K562 (cell line): ENCODE data around the gene ANAPC5. TPM values are rescaled to one million over a fixed set of nuclear protein-coding genes. Genes with fewer than 3 reads are reported as not detected.
A peak's percentile ranks its signal among the peaks of the same experiment; 100 is the strongest.

ENCODE experiments used
- CAMTA2 ChIP-seq: fragments of 250-450 bp; sonication (Bioruptor Pico); conservative IDR thresholded peaks from 2 replicates; pipeline ENCODE4 v1.5.1; 2022
- CCAR2 ChIP-seq: fragments of 200-400 bp; formaldehyde crosslinking; IDR thresholded peaks from 2 replicates; pipeline ENCODE4 v1.6.1; 2017; ENCODE audit warnings: mild to moderate bottlenecking, low read depth, low read length
- CXXC5 ChIP-seq: fragments of 250-450 bp; sonication (Bioruptor Pico); IDR thresholded peaks from 2 replicates; pipeline ENCODE4 v1.8.0; 2022; ENCODE audit warnings: inconsistent platforms, mild to moderate bottlenecking, moderate library complexity
- DACH1 ChIP-seq: fragments of 450-650 bp; IDR thresholded peaks from 2 replicates; pipeline ENCODE4 v1.6.1; 2018; ENCODE audit not compliant: partially characterized antibody
- ERF ChIP-seq: fragments of 450-650 bp; formaldehyde crosslinking; IDR thresholded peaks from 2 replicates; pipeline ENCODE4 v1.4.0; 2020; ENCODE audit warnings: mild to moderate bottlenecking, mixed read lengths
- FOXM1 ChIP-seq, 2 experiments: fragments of 450-650 bp in 1 of 2; sonication (generic) in 1 of 2; formaldehyde crosslinking in 1 of 2; IDR thresholded peaks; 2 replicates each; pipeline versions ENCODE4 v1.6.1 to v1.9.0; 2017 to 2022; ENCODE audit warnings: low read depth in 2 of 2, mild to moderate bottlenecking in 2 of 2, missing genetic modification reagents in 1 of 2, moderate library complexity in 1 of 2
- GMEB1 ChIP-seq: fragments of 250-450 bp; sonication (Bioruptor Pico); IDR thresholded peaks from 2 replicates; pipeline ENCODE4 v1.4.0; 2020; ENCODE audit warnings: mild to moderate bottlenecking
- HDAC8 ChIP-seq: fragments of 450-650 bp; IDR thresholded peaks from 2 replicates; pipeline ENCODE4 v1.6.1; 2016; ENCODE audit warnings: mild to moderate bottlenecking, missing genetic modification characterization, moderate library complexity, missing compliant biosample characterization
- NCOA6 ChIP-seq: fragments of 450-650 bp; IDR thresholded peaks from 2 replicates; pipeline ENCODE4 v1.6.1; 2017; ENCODE audit warnings: mild to moderate bottlenecking
- RBBP5 ChIP-seq: fragments of 200-600 bp; sonication (generic); IDR thresholded peaks from 2 replicates; pipeline ENCODE4 v1.6.1; 2012; ENCODE audit warnings: borderline replicate concordance, mild to moderate bottlenecking, low read length, control low read depth, inconsistent platforms; ENCODE audit not compliant: insufficient read depth, poor library complexity, severe bottlenecking
- SMARCE1 ChIP-seq: fragments of 450-650 bp; IDR thresholded peaks from 2 replicates; pipeline ENCODE4 v1.7.1; 2016; ENCODE audit warnings: mild to moderate bottlenecking
- TCF7L2 ChIP-seq: fragments of 150-350 bp; IDR thresholded peaks from 2 replicates; pipeline ENCODE4 v1.6.1; 2016; ENCODE audit warnings: low read depth, mild to moderate bottlenecking, low read length, moderate library complexity
- TEAD2 ChIP-seq: fragments of 450-650 bp; IDR thresholded peaks from 2 replicates; pipeline ENCODE4 v1.6.1; 2016; ENCODE audit warnings: missing genetic modification characterization, control low read depth, missing compliant biosample characterization
- XRCC4 ChIP-seq: IDR thresholded peaks from one replicate; pipeline ENCODE4 v1.6.1; 2011; ENCODE audit not compliant: insufficient read depth, insufficient read length; ENCODE audit errors: extremely low read depth
- ZBTB5 ChIP-seq: fragments of 450-650 bp; IDR thresholded peaks from 2 replicates; pipeline ENCODE4 v1.6.1; 2017; ENCODE audit warnings: antibody characterized with exemption
- ZNF133 ChIP-seq: fragments of 250-450 bp; sonication (Bioruptor Pico); IDR thresholded peaks from 2 replicates; pipeline ENCODE4 v1.4.0; 2020; ENCODE audit warnings: mild to moderate bottlenecking
- polyA plus RNA-seq, 8 experiments: library from polyadenylated mRNA; depleted of rRNA in 4 of 8; stranded (reverse) in 5 of 8; unstranded in 3 of 8; fragments of >200 nt; fragmentation: Nextera tagmentation in 2 of 8; fragmentation: Illumina TruSeq in 1 of 8; extraction: Ambion mirVana in 2 of 8; extraction: Trizol in 1 of 8; gene quantifications; 2 replicates each; pipeline versions ENCODE4 v1.2.1 to v1.2.3, GENCODE V29; 2011 to 2014; ENCODE audit warnings: inconsistent platforms in 1 of 8, missing spikeins in 1 of 8
- total RNA-seq, 7 experiments: library from RNA; depleted of rRNA in 6 of 7; stranded (reverse); fragments of >200 nt in 6 of 7; fragmentation: Illumina TruSeq in 2 of 7; extraction: Trizol in 2 of 7; gene quantifications; 2 replicates each; pipeline versions ENCODE4 v1.2.1 to v1.2.3, GENCODE V29; 2011 to 2021; ENCODE audit warnings: low replicate concordance in 1 of 7

The ANAPC5 gene
- total and polyA plus RNA-seq, 9 of the 15 experiments (the other 6 are each of a cell fraction or from before 2014, with no cell fraction given), result 136 to 315 (median 197) TPM

GRCh38 chr12:121296618-121297434 is 55.4 kb downstream of the ANAPC5 start, which contains the start of gene CAMKK2 (continued):
- no peak for TF ChIP-seq ZBTB5
- TF ChIP-seq ERF (CRISPR knock-in tag), result no peak
- TF ChIP-seq ZNF133 (CRISPR knock-in tag), result no peak
- no peak for TF ChIP-seq DACH1
- peak; percentile 61 for TF ChIP-seq RBBP5
- no peak for TF ChIP-seq NCOA6
- no peak; the same call in 1 of the 2 replicates for TF ChIP-seq SMARCE1
- no peak for TF ChIP-seq FOXM1 (IDR thresholded peaks at IDR 0.05; ENCODE audit: low read depth)
- no peak for TF ChIP-seq FOXM1 (CRISPR knock-in tag; IDR thresholded peaks at IDR 0.05; ENCODE audit: low read depth)
- TF ChIP-seq HDAC8 (tag), result no peak
- TF ChIP-seq TCF7L2, result no peak
- TF ChIP-seq XRCC4, result no peak
- TF ChIP-seq TEAD2 (tag), result no peak
- TF ChIP-seq CCAR2, result no peak
- peak; percentile 89 for TF ChIP-seq CXXC5 (CRISPR knock-in tag)
- TF ChIP-seq GMEB1 (CRISPR knock-in tag), result no peak; the same call in 1 of the 2 replicates
- TF ChIP-seq CAMTA2 (CRISPR knock-in tag), result 0 out of 2 replicates have a peak, but pooled peaks have one; percentile 76
